Measurements from ENCODE around the gene MAP2K1.

DNA sequence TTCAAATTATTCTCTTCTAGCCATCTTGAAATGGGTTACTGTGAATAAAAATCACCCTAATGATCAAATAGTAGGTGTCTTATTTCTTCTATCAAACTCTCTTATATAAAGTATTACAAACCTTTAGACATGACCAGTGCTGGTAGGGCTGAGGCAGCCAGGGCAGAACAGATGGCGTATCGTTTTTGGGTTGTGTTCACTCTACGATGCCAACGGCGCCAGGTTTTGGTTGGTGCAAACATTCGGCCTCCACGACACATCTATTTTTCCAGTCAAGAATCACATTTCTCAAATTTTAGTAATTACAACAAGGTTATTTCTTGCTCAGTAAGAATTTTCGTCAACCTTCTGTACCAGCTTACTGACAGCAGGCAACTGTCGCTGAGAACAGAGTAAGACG lies 115.8 kb downstream of the MAP2K1 start:
- TF ChIP-seq, protein P1, sequence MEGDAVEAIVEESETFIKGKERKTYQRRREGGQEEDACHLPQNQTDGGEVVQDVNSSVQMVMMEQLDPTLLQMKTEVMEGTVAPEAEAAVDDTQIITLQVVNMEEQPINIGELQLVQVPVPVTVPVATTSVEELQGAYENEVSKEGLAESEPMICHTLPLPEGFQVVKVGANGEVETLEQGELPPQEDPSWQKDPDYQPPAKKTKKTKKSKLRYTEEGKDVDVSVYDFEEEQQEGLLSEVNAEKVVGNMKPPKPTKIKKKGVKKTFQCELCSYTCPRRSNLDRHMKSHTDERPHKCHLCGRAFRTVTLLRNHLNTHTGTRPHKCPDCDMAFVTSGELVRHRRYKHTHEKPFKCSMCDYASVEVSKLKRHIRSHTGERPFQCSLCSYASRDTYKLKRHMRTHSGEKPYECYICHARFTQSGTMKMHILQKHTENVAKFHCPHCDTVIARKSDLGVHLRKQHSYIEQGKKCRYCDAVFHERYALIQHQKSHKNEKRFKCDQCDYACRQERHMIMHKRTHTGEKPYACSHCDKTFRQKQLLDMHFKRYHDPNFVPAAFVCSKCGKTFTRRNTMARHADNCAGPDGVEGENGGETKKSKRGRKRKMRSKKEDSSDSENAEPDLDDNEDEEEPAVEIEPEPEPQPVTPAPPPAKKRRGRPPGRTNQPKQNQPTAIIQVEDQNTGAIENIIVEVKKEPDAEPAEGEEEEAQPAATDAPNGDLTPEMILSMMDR (IDR thresholded peaks at IDR 0.05; ENCODE audit: insufficient read depth, low read length), result no peak
- no peak for TF ChIP-seq POLR2AphosphoS5 (IDR thresholded peaks at IDR 0.05; ENCODE audit: low read depth)
- no peak for TF ChIP-seq GABPA (IDR thresholded peaks at IDR 0.05; ENCODE audit: low read depth)
- no peak for TF ChIP-seq SPI1 (IDR thresholded peaks at IDR 0.05; ENCODE audit: borderline replicate concordance, low read depth)
- TF ChIP-seq REST (IDR thresholded peaks at IDR 0.05; ENCODE audit: insufficient replicate concordance, low read depth), result no peak

All from HL-60 (cell line).